HG03442 (cell line): ENCODE measurements around the gene ORM2.
"Not testable (repeated sequence)": the region's sequence is repeated elsewhere in the genome, so short reads cannot be mapped to it uniquely, and the experiment has no call there.

Experiments used
- ATAC-seq: cut with Tn5 transposase; IDR thresholded peaks from one replicate; pipeline ENCODE4 v1.9.1; 2021; ENCODE audit warnings: mild to moderate bottlenecking, moderate library complexity; ENCODE audit not compliant: unreplicated experiment

The ORM2 gene

DNA sequence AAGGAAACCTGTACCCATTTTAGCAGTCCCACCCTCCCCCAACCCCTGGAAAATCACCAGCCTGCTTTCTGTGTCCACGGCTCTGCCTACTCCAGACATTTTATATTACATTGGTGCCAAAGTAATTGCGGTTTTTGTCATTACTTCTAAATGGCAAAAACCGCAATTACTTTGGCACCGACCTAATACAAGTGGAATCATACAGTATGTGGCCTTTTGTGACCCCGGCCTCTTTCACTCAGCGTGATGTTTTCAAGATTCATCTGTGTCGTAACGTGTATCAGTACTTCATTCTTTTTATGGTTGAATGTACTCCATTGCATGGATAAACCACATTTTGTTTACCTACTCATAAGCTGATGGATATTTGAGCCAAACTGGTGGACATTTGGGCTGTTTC is 16.5 kb upstream of the ORM2 start:
- no peak for ATAC-seq

DNA sequence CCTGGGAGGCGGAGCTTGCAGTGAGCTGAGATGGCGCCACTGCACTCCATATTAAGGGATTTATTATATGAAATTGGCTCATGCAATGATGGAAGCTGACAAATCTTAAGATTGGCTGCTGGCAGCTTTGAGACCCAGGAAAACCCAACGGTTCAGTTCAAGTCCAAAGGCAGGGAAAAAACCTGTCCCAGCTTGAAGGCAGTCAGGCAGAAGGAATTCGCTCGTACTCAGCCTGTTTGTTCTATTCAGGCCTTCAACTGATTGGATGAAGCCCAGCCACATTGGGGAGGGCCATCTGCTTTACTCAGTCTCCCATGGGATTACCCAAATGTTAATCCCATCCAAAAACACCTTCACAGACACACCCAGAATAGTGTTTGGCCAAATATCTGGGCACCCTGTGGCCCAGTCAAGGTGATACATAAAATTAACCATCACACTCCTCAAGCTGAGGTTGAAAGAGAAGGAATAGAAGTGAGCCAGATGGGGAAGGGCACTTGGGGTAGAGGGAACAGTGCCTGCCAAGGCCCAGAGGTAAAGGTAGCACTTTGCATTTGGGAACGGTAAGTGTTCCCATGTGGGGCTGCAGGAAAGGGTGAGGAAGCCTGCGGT is 15.3 kb upstream of the ORM2 start:
- ATAC-seq, result no peak

DNA sequence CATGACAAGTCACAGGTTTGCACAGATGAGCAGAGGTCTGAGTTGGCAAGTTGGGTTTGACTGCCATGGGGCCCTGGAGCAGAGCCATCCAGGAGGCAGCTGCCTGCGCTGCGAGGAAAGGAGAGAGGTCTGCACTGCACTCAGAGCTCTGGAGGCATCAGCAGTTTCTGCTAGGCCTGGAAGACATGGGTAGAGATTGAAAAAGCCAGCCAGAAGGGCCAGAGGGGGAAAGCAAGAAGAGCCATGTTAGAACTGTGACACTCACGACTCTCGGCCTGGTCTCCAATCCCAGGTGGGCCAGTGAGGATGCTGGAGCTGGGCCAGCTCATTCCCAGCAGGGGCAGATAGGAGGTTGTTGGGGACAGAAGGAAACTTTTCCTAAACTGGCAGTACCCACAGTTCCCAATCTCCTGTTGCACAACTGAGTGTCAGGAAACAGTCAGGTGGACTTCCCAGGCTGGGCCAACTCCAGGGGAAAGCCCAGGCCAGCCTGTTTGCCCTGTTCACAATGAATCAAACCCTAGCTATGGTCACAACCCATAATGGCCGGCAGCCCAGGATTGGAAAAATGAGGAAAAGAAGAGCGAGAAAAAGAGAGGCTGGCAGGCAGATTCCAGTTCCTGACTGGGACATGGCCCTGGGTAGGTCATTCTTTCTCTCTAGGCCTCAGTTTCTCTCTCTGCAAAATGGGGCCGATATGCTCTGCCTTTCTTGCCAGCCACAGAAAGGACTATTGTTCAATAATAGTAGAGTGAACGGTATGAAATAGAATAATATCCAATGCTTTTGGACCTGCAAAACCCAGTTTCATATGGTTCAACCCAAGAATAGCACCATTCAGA is 14.6 kb upstream of the ORM2 start:
- ATAC-seq, result no peak

DNA sequence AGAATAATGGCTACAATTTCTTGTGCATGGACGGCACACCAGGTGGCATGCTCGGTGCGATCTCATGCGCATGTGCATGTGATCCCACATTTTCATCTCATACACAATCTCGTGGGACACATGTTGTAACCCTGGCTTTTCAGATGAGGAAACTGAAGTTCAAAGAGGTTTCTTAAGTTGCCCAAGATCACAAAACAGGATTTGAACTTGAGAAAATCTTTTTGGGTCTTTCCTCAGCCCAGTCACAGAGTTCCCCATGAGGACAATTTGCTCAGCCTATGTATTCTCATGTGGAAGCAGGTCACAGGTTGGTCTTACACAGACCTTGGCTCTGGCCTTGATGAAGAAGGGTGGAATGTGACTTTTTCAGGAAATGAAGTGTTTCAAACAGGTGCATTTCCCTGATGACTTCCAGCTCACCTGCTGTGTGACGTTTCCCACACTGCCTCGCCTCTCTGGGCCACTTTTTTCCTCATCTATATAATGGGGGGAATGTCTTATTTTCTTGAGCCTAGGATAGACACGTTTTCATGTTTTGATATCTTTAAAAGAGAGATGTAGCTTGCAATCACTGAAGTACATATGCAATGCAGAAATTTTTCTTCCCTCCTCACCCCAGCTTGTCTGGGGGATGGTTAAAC is 13.8 kb upstream of the ORM2 start:
- no peak for ATAC-seq

DNA sequence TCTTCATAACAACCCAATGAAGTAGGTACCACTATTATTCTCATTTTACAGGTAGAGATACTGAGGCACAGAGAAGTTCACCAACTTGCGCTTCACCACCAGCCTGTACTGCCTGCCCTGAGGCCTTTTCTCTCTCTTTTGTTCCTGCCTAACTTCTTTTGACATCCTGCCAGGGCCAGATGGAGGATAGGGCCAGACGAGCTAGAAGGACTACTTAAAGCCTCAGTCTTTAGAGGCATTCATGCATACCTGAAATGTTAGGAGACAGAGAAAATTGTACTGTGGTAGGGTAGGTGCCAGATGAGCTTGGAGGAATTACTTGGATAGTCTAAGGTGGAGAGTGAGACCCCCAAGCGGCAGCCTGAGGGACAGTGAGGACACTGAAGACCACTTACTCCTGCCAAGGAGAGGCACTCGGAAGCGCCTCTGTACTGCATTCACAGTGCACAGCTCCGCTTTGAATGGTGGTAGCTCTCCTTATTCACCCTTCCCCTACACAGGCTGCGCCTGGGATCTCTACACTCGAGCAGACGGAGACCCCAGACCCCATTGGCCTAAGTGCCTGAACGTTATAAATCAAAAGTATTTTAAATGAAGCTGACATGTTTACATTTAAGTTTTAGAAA is 13.0 kb upstream of the ORM2 start:
- no peak for ATAC-seq

DNA sequence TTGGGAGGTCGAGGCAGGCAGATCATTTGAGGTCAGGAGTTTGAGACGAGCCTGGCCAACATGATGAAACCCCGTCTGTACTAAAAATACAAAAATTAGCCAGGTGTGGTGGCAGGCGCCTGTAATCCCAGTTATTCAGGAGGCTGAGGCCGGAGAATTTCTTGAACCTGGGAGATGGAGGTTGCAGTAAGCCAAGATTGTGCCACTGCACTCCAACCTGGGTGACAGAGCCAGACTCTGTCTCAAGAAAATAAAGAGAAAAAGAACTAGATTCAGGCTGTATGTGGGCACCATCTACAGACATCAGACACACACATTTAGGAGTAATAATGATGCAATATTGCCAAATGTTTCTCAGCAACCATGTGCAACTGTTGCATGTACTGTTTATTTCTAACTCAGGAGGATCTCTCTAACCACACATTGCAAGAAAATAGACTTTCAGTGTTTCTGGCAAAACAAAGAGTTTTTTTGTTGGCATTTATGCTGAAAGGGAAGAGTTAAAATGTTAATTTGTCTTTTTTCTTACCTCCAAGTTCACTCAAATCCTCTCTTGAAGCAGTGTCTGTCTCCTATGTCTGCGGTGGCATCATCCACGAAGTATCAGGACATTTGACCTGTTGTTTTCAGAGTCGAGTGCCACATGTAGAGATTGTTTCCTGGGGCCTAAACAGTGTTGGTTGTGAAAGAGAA is 11.9 kb upstream of the ORM2 start:
- ATAC-seq, result no peak

DNA sequence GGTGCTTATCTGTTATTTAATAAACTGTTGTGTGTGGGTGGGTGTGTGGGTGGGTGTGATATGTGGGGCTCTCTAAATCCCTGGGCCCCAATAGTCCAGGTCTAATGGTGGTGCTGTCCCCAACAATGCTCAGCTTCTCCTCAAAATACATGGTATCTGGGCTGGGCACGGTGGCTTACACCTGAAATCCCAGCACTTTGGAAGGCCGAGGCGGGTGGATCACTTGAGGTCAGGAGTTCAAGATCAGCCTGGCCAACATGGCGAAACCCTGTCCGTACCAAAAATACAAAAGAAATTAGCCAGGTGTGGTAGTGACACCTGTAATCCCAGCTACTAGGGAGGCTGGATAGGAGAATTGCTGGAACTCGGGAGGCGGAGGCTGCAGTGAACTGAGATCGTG is 11.3 kb upstream of the ORM2 start:
- ATAC-seq, result no peak

DNA sequence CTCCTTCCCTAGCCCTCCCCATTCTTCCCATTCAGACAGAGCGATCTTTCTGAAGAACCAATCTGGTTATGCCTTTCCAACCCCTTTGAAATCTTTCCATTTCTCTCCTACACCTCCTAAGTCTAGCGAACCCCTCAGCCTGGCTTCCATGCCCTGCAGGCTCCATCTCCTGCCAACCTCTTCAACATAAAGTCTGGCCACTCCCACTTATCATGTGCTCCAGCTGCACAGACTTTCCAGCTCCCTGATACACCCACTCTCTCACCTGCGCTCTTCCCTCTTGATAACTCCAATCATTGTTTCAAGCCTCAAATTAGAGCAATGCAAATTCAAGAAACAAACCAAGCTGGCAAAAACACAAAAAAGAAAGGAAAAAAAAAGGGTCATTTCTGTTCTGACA is 10.5 kb upstream of the ORM2 start:
- no peak for ATAC-seq

DNA sequence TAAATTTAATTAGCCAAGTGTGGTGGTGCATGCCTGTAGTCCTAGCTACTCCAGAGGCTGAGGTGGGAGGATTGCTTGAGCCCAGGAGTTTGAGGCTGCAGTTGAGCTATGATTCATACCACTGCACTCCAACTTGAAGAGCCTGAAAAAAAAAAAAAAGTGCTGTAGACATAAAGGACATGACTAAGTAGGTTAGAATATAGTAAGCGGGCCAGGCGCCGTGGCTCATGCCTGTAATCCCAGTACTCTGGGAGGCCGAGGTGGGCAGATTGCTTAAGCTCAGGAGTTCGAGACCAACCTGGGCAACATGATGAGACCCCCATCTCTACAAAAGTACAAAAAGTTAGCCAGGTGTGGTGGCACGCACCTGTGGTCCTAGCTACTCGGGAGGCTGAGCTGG is 9.0 kb upstream of the ORM2 start:
- not testable (repeated sequence) for ATAC-seq

DNA sequence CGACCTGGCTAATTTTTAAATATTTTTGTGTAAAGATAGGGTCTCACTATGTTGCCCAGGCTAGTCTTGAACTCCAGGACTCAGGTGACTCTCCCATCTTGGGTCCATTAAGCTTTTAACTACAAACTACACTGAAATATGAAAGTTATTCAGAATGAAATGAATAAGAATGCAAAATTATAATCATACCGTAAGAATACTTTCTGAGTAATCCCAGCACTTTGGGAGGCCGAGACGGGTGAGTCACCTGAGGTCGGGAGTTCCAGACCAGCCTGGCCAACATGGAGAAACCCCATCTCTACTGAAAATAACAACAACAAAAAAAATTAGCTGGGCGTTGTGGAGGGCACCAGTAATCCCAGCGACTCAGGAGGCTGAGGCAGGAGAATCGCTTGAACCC is 7.9 kb upstream of the ORM2 start:
- ATAC-seq, result no peak

DNA sequence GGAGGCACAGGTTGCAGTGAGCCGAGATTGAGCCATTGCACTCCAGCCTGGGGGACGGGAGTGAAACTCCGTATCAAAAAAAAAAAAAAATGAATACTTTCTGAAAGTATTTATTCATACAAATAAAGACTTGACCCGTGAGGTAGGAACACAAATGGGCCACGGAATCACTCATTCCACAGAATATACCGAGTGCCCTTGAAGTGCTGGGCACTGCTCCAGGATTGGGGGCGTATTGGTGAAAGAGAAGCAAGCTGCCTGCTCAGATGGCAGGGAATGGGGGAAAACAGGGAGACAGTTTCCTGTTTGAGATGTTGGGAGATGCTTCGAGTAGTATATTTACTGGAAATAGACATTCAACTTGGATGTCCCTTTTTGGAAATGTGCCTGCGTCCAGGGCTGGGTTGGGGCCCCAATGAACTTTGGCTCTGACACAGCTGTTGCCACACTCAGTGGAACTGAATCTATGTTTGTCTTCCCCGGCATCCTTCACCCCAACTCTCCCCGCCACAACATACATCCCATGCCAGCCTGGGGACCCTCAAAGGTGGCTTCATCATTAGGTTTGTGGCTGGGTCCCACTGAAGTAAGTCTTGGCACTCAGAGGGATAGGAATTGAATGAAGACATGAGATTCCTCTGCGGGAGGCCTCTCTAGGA is 7.4 kb upstream of the ORM2 start:
- ATAC-seq, result not testable (repeated sequence)

DNA sequence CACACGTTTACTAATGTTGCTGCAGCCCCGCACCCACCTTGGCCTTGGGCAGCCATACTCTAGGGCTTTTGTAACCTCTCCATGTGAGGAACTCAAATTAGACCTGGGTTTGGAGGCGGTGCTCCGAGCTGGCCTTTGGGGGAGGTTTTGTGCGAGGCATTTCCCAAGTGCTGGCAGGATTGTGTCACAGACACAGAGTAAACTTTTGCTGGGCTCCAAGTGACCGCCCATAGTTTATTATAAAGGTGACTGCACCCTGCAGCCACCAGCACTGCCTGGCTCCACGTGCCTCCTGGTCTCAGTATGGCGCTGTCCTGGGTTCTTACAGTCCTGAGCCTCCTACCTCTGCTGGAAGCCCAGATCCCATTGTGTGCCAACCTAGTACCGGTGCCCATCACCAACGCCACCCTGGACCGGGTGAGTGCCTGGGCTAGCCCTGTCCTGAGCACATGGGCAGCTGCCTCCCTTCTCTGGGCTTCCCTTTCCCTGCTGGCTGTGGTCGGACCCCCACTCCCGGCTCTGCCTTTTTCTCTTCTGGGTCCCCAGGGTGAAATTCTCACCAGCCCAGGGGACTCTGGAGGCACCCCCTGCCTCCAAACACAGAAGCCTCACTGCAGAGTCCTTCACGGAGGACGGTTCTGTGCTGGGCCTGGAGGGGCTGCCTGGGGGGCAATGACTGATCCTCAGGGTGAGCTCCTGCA is 6.7 kb upstream of the ORM2 start, which contains the start of gene ORM1:
ORM1 (plus strand) TSS at position 268 of the 701 bp plus-strand sequence; CDS start at position 304, 36 bp downstream.
- not testable (repeated sequence) for ATAC-seq

DNA sequence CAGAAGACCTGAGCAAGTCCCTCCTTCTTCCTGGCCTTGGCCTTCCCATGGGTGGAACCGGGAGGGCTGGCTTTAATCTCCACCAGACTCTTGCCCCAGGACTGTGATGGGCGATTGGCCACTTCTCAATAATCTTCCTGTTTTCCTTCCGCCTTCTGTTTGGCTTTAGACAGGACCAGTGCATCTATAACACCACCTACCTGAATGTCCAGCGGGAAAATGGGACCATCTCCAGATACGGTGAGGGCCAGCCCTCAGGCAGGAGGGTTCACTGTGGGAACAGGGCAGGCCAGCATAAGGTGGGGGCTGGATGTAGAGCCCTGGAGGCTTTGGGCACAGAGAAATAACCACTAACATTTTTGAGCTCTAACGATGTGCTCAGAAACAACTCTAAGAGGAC is 5.8 kb upstream of the ORM2 start:
- ATAC-seq, result not testable (repeated sequence)

DNA sequence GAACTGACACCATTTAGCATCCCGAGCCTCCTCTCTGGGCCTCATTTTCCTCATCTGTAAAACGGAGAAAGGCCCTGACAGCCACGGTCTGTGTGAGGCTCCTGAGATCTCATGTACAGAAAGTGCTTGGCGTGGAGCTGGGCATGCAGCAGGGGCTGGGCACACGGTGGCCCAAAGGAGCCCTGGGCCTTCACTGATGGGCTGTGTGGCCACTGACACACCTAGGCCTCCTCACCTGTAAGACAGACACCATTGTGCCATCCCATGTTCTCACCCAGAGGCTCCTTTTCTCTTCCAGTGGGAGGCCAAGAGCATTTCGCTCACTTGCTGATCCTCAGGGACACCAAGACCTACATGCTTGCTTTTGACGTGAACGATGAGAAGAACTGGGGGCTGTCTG is 5.2 kb upstream of the ORM2 start:
- no peak for ATAC-seq

DNA sequence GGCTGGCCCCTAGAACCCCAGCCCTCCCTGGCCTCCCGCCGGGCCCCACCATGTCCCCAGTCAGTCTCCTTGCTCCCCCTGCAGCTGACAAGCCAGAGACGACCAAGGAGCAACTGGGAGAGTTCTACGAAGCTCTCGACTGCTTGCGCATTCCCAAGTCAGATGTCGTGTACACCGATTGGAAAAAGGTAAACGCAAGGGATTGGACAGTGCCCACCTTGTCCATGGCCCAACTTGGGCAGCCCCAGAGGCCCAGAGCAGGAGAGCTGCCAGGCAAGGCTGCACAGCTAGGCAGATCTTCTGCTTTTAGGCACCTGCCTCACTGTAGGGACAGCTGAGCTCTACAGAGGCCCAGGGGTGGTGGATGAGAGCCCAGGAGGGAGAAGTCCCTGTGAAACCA is 4.7 kb upstream of the ORM2 start:
- ATAC-seq, result not testable (repeated sequence)

DNA sequence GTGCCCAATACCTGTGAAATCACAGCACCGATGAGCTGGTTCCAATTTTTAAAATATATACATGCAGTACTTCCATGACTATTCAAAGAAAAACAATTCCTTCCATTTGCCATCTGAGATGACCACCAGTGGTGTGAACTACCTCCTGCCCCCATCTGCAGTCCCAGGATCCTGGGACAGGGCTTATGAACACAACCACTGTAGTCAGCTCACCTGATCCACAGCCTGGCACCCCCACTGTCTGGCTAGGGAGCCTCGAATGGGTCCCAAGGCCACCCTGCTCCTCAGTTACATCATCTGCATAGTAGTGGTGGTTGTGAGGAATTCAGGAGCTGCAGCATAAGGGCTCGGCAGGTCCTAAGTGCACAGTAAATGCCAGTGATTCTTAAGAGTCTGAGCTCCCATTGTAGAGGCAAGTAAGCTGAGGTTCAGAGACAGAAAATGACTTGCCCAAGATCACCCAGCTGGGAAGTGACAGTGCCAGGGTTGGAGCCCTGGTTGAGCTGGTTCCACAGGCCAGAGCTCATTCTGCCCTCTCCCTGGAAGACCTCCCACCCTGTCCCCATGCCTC is 3.9 kb upstream of the ORM2 start:
- not testable (repeated sequence) for ATAC-seq

DNA sequence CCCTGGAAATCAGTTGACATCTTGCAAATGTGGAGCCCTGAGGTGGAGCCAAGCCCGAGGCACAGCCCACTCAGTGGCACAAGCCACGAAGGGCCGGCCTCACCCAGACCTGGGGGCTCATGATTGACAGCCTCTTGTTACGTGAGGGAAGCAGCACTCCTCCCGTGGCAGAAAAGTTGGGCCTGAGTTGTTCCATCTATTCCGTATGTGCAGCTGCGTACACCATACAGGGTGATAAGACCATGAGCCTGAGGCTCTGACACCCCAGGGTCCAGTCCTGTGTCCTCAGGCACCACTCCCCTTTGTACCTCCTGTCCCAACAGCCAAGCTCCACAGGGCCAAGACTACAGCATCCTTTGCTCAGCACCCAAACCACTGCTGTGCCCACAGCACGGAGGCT is 1.9 kb upstream of the ORM2 start:
- ATAC-seq, result no peak

DNA sequence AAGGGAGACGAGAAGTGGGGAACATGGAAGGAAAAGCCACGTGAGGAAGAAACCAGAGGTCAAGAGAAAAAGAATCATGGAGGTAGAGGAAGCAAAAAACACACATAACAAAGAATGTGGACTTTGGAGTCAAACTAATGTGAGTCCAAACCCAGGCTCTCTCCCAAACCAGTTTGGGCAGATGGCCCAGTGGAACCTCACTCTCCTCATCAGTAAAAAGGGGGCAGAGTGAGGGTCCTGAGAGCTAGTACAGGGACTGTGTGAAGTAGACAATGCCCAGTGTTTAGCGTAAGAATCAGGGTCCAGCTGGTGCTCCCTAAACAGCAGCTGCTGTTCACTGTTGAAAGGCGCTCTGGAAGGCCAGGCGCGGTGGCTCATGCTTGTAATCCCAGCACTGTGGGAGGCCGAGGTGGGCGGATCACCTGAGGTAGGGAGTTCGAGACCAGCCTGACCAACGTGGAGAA is 1.3 kb upstream of the ORM2 start:
- not testable (repeated sequence) for ATAC-seq

DNA sequence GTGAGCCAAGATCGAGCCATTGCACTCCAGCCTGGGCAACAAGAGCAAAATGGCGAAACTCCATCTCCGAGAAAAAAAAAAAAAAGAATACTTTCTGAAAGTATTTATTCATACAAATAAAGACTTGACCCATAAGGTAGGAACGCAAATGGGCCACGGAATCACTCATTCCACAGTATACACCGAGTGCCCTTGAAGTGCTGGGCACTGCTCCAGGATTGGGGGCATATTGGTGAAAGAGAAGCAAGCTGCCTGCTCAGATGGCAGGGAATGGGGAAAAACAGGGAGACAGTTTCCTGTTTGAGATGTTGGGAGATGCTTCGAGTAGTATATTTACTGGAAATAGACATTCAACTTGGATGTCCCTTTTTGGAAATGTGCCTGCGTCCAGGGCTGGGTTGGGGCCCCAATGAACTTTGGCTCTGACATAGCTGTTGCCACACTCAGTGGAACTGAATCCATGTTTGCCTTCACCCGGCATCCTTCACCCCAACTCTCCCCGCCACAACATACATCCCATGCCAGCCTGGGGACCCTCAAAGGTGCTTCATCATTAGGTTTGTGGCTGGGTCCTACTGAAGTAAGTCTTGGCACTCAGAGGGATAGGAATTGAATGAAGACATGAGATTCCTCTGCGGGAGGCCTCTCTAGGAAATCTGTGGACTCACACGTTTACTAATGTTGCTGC is 588 bp upstream of the ORM2 start:
- ATAC-seq, result not testable (repeated sequence)
